SK-N-SH (cell line): Measurements from ENCODE around the gene ZNF547. TPM values are rescaled to one million over a fixed set of nuclear protein-coding genes. Genes with fewer than 3 reads are reported as not detected.

Experiments
- CTCF ChIA-PET: fragments of 300-600, 350-600 bp; formaldehyde crosslinking; extraction: SDS; loops from one replicate; lab custom pipeline; 2021; lab: Yijun Ruan, JAX
- POLR2A ChIA-PET: fragments of 350-600 bp; sonication (Branson Sonifier 250); formaldehyde crosslinking; extraction: SDS; loops from one replicate; lab custom pipeline; 2020; ENCODE audit warnings: antibody characterized with exemption, inconsistent platforms; lab: Yijun Ruan, JAX
- DNase-seq: peaks from one replicate; pipeline ENCODE4 v3.0.0; 2012
- H2AFZ ChIP-seq: fragments of 200-600 bp; sonication (generic); 2 replicates; pipeline ENCODE4 v1.8.1; 2016; ENCODE audit warnings: antibody characterized with exemption, mild to moderate bottlenecking, low read depth
- H3F3A ChIP-seq: fragments of 200-600 bp; sonication (generic); replicated peaks from 2 replicates; pipeline ENCODE3; 2016; ENCODE audit warnings: antibody characterized with exemption, mild to moderate bottlenecking; ENCODE audit not compliant: insufficient read depth
- H3K27ac ChIP-seq, 2 experiments: fragments of 200-500 bp in 1 of 2; fragments of 200-600 bp in 1 of 2; sonication (Bioruptor generic) in 1 of 2; sonication (generic), shearing (Covaris generic) in 1 of 2; 2 replicates each; pipeline versions ENCODE4 v1.5.1 to v1.6.1; 2014 to 2016; ENCODE audit warnings: low read depth in 2 of 2, inconsistent platforms in 1 of 2, low read length in 1 of 2, mild to moderate bottlenecking in 1 of 2, mixed read lengths in 1 of 2
- H3K27me3 ChIP-seq: fragments of 200-600 bp; sonication (generic), shearing (Covaris generic); 2 replicates; pipeline ENCODE4 v1.6.1; 2016; ENCODE audit warnings: mixed run types; ENCODE audit not compliant: insufficient read depth
- H3K36me3 ChIP-seq, 2 experiments: fragments of 200-500 bp in 1 of 2; fragments of 200-600 bp in 1 of 2; sonication (Bioruptor generic) in 1 of 2; sonication (generic) in 1 of 2; replicated peaks in 1 of 2; 2 replicates each; pipeline versions ENCODE3 to v1.5.1; 2014 to 2016; ENCODE audit warnings: low read length in 1 of 2, mild to moderate bottlenecking in 1 of 2; ENCODE audit not compliant: insufficient read depth in 2 of 2, control insufficient read depth in 1 of 2
- H3K4me1 ChIP-seq, 2 experiments: fragments of 200-500 bp in 1 of 2; fragments of 200-600 bp in 1 of 2; sonication (Bioruptor generic) in 1 of 2; sonication (generic), shearing (Covaris generic) in 1 of 2; 2 replicates each; pipeline versions ENCODE4 v1.5.1 to v1.6.1; 2014 to 2016; ENCODE audit warnings: low read depth in 1 of 2, low read length in 1 of 2, mixed run types in 1 of 2; ENCODE audit not compliant: insufficient read depth in 2 of 2, control insufficient read depth in 1 of 2
- H3K4me2 ChIP-seq: fragments of 200-600 bp; sonication (generic), shearing (Covaris generic); 2 replicates; pipeline ENCODE4 v1.6.1; 2017; ENCODE audit warnings: mixed run types
- H3K4me3 ChIP-seq, 2 experiments: fragments of 200-500 bp in 1 of 2; fragments of 200-600 bp in 1 of 2; sonication (Bioruptor generic) in 1 of 2; sonication (generic), shearing (Covaris generic) in 1 of 2; 2 replicates each; pipeline versions ENCODE4 v1.5.1 to v1.8.1; 2014 to 2016; ENCODE audit warnings: low read depth in 2 of 2, inconsistent platforms in 1 of 2, low read length in 1 of 2, mild to moderate bottlenecking in 1 of 2, mixed read lengths in 1 of 2, moderate library complexity in 1 of 2
- H3K79me2 ChIP-seq: fragments of 200-600 bp; sonication (generic); 2 replicates; pipeline ENCODE4 v1.8.1; 2017; ENCODE audit warnings: mild to moderate bottlenecking; ENCODE audit not compliant: insufficient read depth
- H3K9ac ChIP-seq: fragments of 200-600 bp; sonication (generic); 2 replicates; pipeline ENCODE4 v1.6.1; 2017; ENCODE audit warnings: mixed run types
- H3K9me2 ChIP-seq: fragments of 200-600 bp; sonication (generic); 2 replicates; pipeline ENCODE4 v1.6.1; 2017; ENCODE audit warnings: mixed run types
- H3K9me3 ChIP-seq: fragments of 200-600 bp; sonication (generic); 2 replicates; pipeline ENCODE4 v1.6.1; 2017; ENCODE audit warnings: mixed run types, mild to moderate bottlenecking, moderate library complexity
- H4K20me1 ChIP-seq: fragments of 200-600 bp; sonication (generic); 2 replicates; pipeline ENCODE4 v1.6.1; 2017; ENCODE audit warnings: mild to moderate bottlenecking, mixed run types; ENCODE audit not compliant: insufficient read depth
- CTCF ChIP-seq: fragments of 200-600 bp; sonication (generic); IDR thresholded peaks from 2 replicates; pipeline ENCODE4 v1.6.1; 2017; ENCODE audit warnings: antibody characterized with exemption, mild to moderate bottlenecking, moderate library complexity
- EP300 ChIP-seq, 2 experiments: IDR thresholded peaks; 2 replicates each; pipeline versions ENCODE4 v1.4.0 to v1.6.1; 2012; ENCODE audit warnings: borderline replicate concordance in 1 of 2, low read depth in 1 of 2, low read length in 1 of 2
- FOXJ3 ChIP-seq: sonication (generic); formaldehyde crosslinking; IDR thresholded peaks from 2 replicates; pipeline ENCODE4 v1.5.1; 2020; ENCODE audit warnings: mild to moderate bottlenecking, missing genetic modification reagents
- FOXM1 ChIP-seq: IDR thresholded peaks from 2 replicates; pipeline ENCODE4 v1.4.0; 2012; ENCODE audit warnings: low read depth, mild to moderate bottlenecking
- GABPA ChIP-seq: IDR thresholded peaks from 2 replicates; pipeline ENCODE4 v1.4.0; 2012; ENCODE audit warnings: low read depth, mild to moderate bottlenecking
- GATA2 ChIP-seq: sonication (generic); formaldehyde crosslinking; IDR thresholded peaks from 2 replicates; pipeline ENCODE4 v1.5.0; 2020; ENCODE audit warnings: mild to moderate bottlenecking, missing genetic modification reagents
- IRF3 ChIP-seq: fragments of 150-350 bp; IDR thresholded peaks from 2 replicates; pipeline ENCODE4 v1.6.1; 2016; ENCODE audit warnings: mild to moderate bottlenecking, low read depth, low read length
- JUND ChIP-seq: IDR thresholded peaks from 2 replicates; pipeline ENCODE4 v1.4.0; 2012
- MXI1 ChIP-seq: IDR thresholded peaks from 2 replicates; pipeline ENCODE4 v1.6.1; 2012; ENCODE audit warnings: mild to moderate bottlenecking, low read depth, low read length, improper control_type of control experiment
- NFIC ChIP-seq: IDR thresholded peaks from 2 replicates; pipeline ENCODE4 v1.4.0; 2012; ENCODE audit warnings: borderline replicate concordance
- RAD21 ChIP-seq: IDR thresholded peaks from 2 replicates; pipeline ENCODE4 v1.6.1; 2012; ENCODE audit warnings: mild to moderate bottlenecking, low read length
- REST ChIP-seq: IDR thresholded peaks from 2 replicates; pipeline ENCODE4 v1.6.1; 2012; ENCODE audit warnings: mild to moderate bottlenecking, low read depth, low read length, moderate library complexity
- YY1 ChIP-seq: IDR thresholded peaks from 2 replicates; pipeline ENCODE4 v1.4.0; 2012; ENCODE audit warnings: low read depth, mild to moderate bottlenecking
- WGBS: methylation state at CpG from one replicate; pipeline ENCODE4 v1.1.6; 2017; ENCODE audit warnings: low lambda C conversion rate; 5-methylcytosine and 5-hydroxymethylcytosine counted together
- polyA plus RNA-seq, 3 experiments: library from polyadenylated mRNA; depleted of rRNA; stranded (reverse); fragments of >200 nt; gene quantifications; 2 replicates each; pipeline ENCODE4 v1.2.3, GENCODE V29; 2012

The ZNF547 gene
- polyA plus RNA-seq, 1 of the 3 experiments (the other 2 are of a cell fraction), result 1.5 TPM

- CTCF ChIA-PET, result no interaction called here
- POLR2A ChIA-PET, result no interaction called here
- peak; percentile 36 for DNase-seq
Observed at GRCh38 chr19:57317503-57317902, 45.8 kb upstream of the ZNF547 start.

GRCh38 chr19:57319869-57320179 is 43.5 kb upstream of the ZNF547 start:
- Histone ChIP-seq H3K4me3 (peak overlapping the region; percentile 89 to 95), H3K9me3 (no peaks in the 10 kb centered on the region), H2AFZ (peak overlapping the region; percentile 89), H3K4me2 (peak overlapping the region; percentile 93), H3K4me1 (peaks cover 7 to 12% of the 10 kb centered on the region in 2 experiments; a peak in 2 of 4 replicates), H3K9ac (peak overlapping the region; percentile 92), H4K20me1 (no peaks in the 10 kb centered on the region), H3K27me3 (no peaks in the 10 kb centered on the region; the same call in 1 of the 2 replicates), H3K9me2 (no peaks in the 10 kb centered on the region), H3F3A (peaks cover 5% of the 10 kb centered on the region), H3K27ac (peak overlapping the region; percentile 77 to 84), H3K36me3 (peaks cover 2 to 8% of the 10 kb centered on the region in 2 experiments), H3K79me2 (peaks cover 45% of the 10 kb centered on the region)
- DNase-seq, result no peak
- WGBS, result 0% methylated on average over 1 of the region's 1 CpG
- TF ChIP-seq GATA2 (no peak), RAD21 (no peak), MXI1 (no peak), IRF3 (no peak), CTCF (no peak), EP300 (IDR thresholded peaks at IDR 0.05; ENCODE audit: borderline replicate concordance in 1 of 2, low read depth in 1 of 2, low read length in 1 of 2) (no peak), REST (no peak), JUND (no peak), GABPA (no peak), NFIC (no peak), FOXM1 (no peak)
- POLR2A ChIA-PET, result no interaction called here
- CTCF ChIA-PET, result no interaction called here

More at GRCh38 chr19:57317503-57317902, 45.8 kb upstream of the ZNF547 start:
- Histone ChIP-seq H3K9me3 (no peaks in the 10 kb centered on the region), H3F3A (peaks cover 5% of the 10 kb centered on the region)
- TF ChIP-seq FOXM1 (no peak), FOXJ3 (no peak), CTCF (no peak), YY1 (no peak)
- TF ChIP-seq, all 33 proteins: peak for 0
- WGBS, result 36% methylated on average over 26 of the region's 29 CpGs
- H3K27me3 ChIP-seq, result no peaks in the 10 kb centered on the region; the same call in 1 of the 2 replicates
- peaks cover 21% of the 10 kb centered on the region for H3K79me2 ChIP-seq
- no peaks in the 10 kb centered on the region for H3K36me3 ChIP-seq
- no peaks in the 10 kb centered on the region for H4K20me1 ChIP-seq
- no peak overlapping the region for H3K9ac ChIP-seq
- peaks cover 5 to 12% of the 10 kb centered on the region in 2 experiments; a peak in 2 of 4 replicates for H3K4me1 ChIP-seq
- H3K27ac ChIP-seq, result no peak overlapping the region
- no peak overlapping the region for H3K4me2 ChIP-seq
- no peak overlapping the region for H2AFZ ChIP-seq
- H3K9me2 ChIP-seq, result no peaks in the 10 kb centered on the region
- H3K4me3 ChIP-seq, result no peak overlapping the region
